GM19240 (cell line): ENCODE results near the gene USHBP1.

Source experiments
- DNase-seq: peaks from one replicate; pipeline ENCODE4 v3.0.0; 2011; ENCODE audit warnings: low spot score; ENCODE audit not compliant: insufficient read length

The USHBP1 gene

GRCh38 chr19:17211547-17212446, 52.7 kb downstream of the USHBP1 start:
- no peak for DNase-seq

DNA sequence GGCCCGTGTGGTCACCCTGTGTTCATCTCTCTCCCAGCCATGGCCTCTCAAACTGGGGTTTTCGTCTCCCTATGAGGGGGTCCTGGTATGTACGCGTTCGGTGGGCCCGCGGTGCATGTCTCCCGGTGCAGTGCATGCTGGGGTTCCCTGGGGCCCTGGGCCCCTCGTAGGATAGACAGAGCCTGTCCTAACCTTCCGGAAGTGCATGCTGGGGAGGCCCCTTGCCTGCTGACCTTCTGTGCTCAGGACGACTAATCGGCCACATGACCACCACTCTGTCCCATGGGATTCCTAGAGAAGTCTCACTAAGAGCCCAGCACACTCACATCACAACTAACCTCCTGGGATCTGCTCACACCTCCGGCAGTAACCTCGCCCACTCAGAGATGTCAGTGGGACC, 54.2 kb downstream of the USHBP1 start:
- no peak for DNase-seq

GRCh38 chr19:17209126-17210036, 55.2 kb downstream of the USHBP1 start:
- DNase-seq: peak; percentile 56

DNA sequence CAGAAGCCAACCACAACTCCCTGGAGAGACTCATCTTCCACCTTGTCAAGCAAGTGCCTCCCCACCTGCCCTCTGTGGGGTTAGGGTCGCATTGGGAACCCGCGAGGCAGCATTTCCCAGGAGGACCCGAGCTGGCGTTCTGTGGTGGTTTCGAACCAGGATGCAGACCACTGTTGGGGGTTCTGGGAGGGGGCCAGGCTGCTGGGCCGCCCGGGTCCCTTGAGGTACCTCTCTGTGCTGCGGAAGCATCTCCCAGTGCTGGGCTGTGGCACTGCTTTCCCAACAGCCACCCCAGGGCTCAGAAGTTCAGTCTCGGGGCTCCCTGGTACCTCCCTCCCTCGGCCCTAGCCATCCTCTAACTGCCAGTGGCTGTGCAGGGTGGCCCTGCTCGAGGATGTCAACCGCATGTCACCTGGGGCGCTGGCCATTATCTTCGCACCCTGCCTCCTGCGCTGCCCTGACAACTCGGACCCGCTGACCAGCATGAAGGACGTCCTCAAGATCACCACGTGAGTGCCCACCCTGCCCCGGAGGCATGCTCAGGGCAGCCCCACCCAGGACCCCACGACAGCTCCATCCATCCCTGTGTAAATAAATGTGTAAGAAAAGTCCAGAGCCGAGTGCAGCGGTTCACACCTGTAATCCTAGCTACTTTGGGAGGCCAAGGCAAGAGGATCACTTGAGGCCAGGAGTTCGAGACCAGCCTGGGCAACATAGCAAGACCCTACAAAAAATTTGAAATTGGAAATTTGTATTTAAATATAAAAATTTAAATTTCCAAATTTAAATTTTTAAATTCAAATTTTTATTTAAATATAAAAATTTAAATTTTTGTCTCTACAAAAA, 57.6 kb downstream of the USHBP1 start:
- DNase-seq: no peak

- DNase-seq: no peak
These were observed 59.1 kb downstream of the USHBP1 start for GRCh38 chr19:17205237-17206140.

- DNase-seq: no peak
These were observed 61.8 kb downstream of the USHBP1 start for GRCh38 chr19:17202713-17203112.

- no peak for DNase-seq
These were observed 62.3 kb downstream of the USHBP1 start for GRCh38 chr19:17202249-17202648.

DNA sequence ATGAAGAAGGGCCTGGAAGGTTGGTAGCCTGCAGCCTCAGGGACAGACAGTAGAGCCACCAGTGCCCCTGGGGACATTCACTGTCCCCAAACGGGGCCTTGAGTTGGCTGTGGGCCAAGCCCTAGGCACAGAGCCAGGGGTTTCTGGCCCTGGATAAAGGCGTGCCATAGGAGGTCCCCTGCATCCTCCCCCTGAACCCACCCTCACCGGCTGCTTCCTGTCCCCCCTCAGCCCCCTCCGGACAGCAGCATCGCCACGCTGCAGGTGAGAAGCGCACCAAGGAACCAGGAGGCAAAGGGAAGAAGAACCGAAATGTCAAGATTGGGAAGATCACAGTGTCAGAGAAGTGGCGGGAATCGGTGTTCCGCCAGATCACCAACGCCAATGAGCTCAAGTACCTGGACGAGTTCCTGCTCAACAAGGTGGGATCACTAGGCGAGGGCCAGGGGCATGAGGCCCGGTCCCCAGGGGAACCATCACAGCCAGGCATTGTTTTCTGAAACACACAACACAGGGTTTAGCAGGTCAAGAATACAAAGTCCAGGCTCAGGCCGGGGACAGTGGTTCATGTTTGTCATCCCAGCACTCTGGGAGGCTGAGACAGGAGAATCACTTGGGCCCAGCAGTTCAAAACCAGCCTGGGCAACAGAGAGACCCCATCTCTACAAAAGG, 64.0 kb downstream of the USHBP1 start:
- no peak for DNase-seq
